ENCODE results near the gene METTL9. TPM values are rescaled to one million over a fixed set of nuclear protein-coding genes. Genes with fewer than 3 reads are reported as not detected.
"Not testable (repeated sequence)": the region's sequence is repeated elsewhere in the genome, so short reads cannot be mapped to it uniquely, and the experiment has no call there.

METTL9 gene
- total and polyA plus RNA-seq, 2 experiments from 2014 or later = 72.5 to 152 TPM

- H3K36me3 Mint-ChIP-seq (ENCODE audit: low read depth) = peaks cover 63% of the 10 kb centered on the region
- not testable (repeated sequence) for H3K9me2 ChIP-seq (ENCODE audit: insufficient read depth); DNase-seq (ENCODE audit: low spot score); ATAC-seq; H3K27me3 Mint-ChIP-seq (ENCODE audit: insufficient read depth, low read depth, poor library complexity); H3K4me1 ChIP-seq (ENCODE audit: insufficient read depth); H4K20me1 ChIP-seq (replicated peaks; ENCODE audit: insufficient read depth); H3K4me2 ChIP-seq; H2AFZ ChIP-seq; H3K27me3 ChIP-seq (ENCODE audit: insufficient read depth); H3K4me3 Mint-ChIP-seq; H3K36me3 ChIP-seq (ENCODE audit: insufficient read depth); H3F3A ChIP-seq (replicated peaks; ENCODE audit: low read depth); H3K79me2 ChIP-seq (replicated peaks; ENCODE audit: insufficient read depth); H3K4me3 ChIP-seq; H3K27ac Mint-ChIP-seq; H3K27ac ChIP-seq (ENCODE audit: low read depth)
- peaks cover 10% of the 10 kb centered on the region; the same call in 2 of the 3 replicates for H3K4me1 Mint-ChIP-seq
- H3K9me3 Mint-ChIP-seq = peaks cover 11% of the 10 kb centered on the region; the same call in 2 of the 3 replicates
Observed at GRCh38 chr16:21629616-21630539, 30.5 kb downstream of the METTL9 start.

GRCh38 chr16:21630866-21631265 lies 31.5 kb downstream of the METTL9 start:
- H3K36me3 Mint-ChIP-seq (ENCODE audit: low read depth) = peaks cover 58% of the 10 kb centered on the region
- not testable (repeated sequence) for H3K4me2 ChIP-seq; H3K27me3 Mint-ChIP-seq (ENCODE audit: insufficient read depth, low read depth, poor library complexity); H3K27me3 ChIP-seq (ENCODE audit: insufficient read depth); H3K9me2 ChIP-seq (ENCODE audit: insufficient read depth); H3K27ac ChIP-seq (ENCODE audit: low read depth); H3K79me2 ChIP-seq (replicated peaks; ENCODE audit: insufficient read depth); H4K20me1 ChIP-seq (replicated peaks; ENCODE audit: insufficient read depth); H3F3A ChIP-seq (replicated peaks; ENCODE audit: low read depth); H2AFZ ChIP-seq; H3K36me3 ChIP-seq (ENCODE audit: insufficient read depth); ATAC-seq; DNase-seq (ENCODE audit: low spot score); H3K4me1 ChIP-seq (ENCODE audit: insufficient read depth); H3K4me3 Mint-ChIP-seq; H3K27ac Mint-ChIP-seq; H3K4me3 ChIP-seq
- peaks cover 18% of the 10 kb centered on the region; the same call in 2 of the 3 replicates for H3K4me1 Mint-ChIP-seq
- H3K9me3 Mint-ChIP-seq = peaks cover 11% of the 10 kb centered on the region; the same call in 2 of the 3 replicates

GRCh38 chr16:21631376-21631775 lies 32.0 kb downstream of the METTL9 start:
- H3K9me2 ChIP-seq (ENCODE audit: insufficient read depth); H2AFZ ChIP-seq; ATAC-seq; H3K79me2 ChIP-seq (replicated peaks; ENCODE audit: insufficient read depth); H3K4me1 ChIP-seq (ENCODE audit: insufficient read depth); H3K27me3 ChIP-seq (ENCODE audit: insufficient read depth); H3K27ac ChIP-seq (ENCODE audit: low read depth); DNase-seq (ENCODE audit: low spot score); H3K27ac Mint-ChIP-seq; H3K27me3 Mint-ChIP-seq (ENCODE audit: insufficient read depth, low read depth, poor library complexity); H3K4me3 Mint-ChIP-seq; H3K36me3 ChIP-seq (ENCODE audit: insufficient read depth); H3K4me2 ChIP-seq; H3F3A ChIP-seq (replicated peaks; ENCODE audit: low read depth); H3K4me3 ChIP-seq; H4K20me1 ChIP-seq (replicated peaks; ENCODE audit: insufficient read depth): not testable (repeated sequence)
- Mint-ChIP-seq H3K36me3 (ENCODE audit: low read depth) (peaks cover 56% of the 10 kb centered on the region), H3K4me1 (peaks cover 21% of the 10 kb centered on the region; the same call in 2 of the 3 replicates), H3K9me3 (peaks cover 11% of the 10 kb centered on the region; the same call in 2 of the 3 replicates)

GRCh38 chr16:21631951-21632575 lies 32.7 kb downstream of the METTL9 start:
- Mint-ChIP-seq H3K9me3 (peaks cover 11% of the 10 kb centered on the region; the same call in 2 of the 3 replicates), H3K4me1 (peaks cover 17% of the 10 kb centered on the region; the same call in 2 of the 3 replicates), H3K36me3 (ENCODE audit: low read depth) (peaks cover 51% of the 10 kb centered on the region)
- H3K4me3 Mint-ChIP-seq; H3K79me2 ChIP-seq (replicated peaks; ENCODE audit: insufficient read depth); H3K36me3 ChIP-seq (ENCODE audit: insufficient read depth); H3K4me3 ChIP-seq; DNase-seq (ENCODE audit: low spot score); H2AFZ ChIP-seq; H3K27ac ChIP-seq (ENCODE audit: low read depth); H3K27ac Mint-ChIP-seq; H3K4me1 ChIP-seq (ENCODE audit: insufficient read depth); H4K20me1 ChIP-seq (replicated peaks; ENCODE audit: insufficient read depth); H3K27me3 Mint-ChIP-seq (ENCODE audit: insufficient read depth, low read depth, poor library complexity); ATAC-seq; H3F3A ChIP-seq (replicated peaks; ENCODE audit: low read depth); H3K9me2 ChIP-seq (ENCODE audit: insufficient read depth); H3K27me3 ChIP-seq (ENCODE audit: insufficient read depth); H3K4me2 ChIP-seq: not testable (repeated sequence)

Measured in GM23338 (cell line).